KOPT-K1 (cell line): Measurements from ENCODE around the gene MPDZ.

ENCODE experiments used
- H3K27ac ChIP-seq: fragments of 200-600 bp; sonication (generic); 2 replicates; pipeline ENCODE4 v1.5.1; 2016; ENCODE audit warnings: antibody characterized with exemption, mild to moderate bottlenecking, low read depth, low read length; ENCODE audit not compliant: poor library complexity, severe bottlenecking
- H3K36me3 ChIP-seq: fragments of 200-600 bp; sonication (generic); 2 replicates; pipeline ENCODE4 v1.5.1; 2017; ENCODE audit warnings: antibody characterized with exemption, mild to moderate bottlenecking, low read length, moderate library complexity; ENCODE audit not compliant: insufficient read depth
- H3K9me3 ChIP-seq: fragments of 200-600 bp; sonication (generic); 2 replicates; pipeline ENCODE4 v1.5.1; 2017; ENCODE audit warnings: antibody characterized with exemption, low read length, mild to moderate bottlenecking; ENCODE audit not compliant: insufficient read depth, poor library complexity, severe bottlenecking

The MPDZ gene

GRCh38 chr9:13113751-13114150, 165.7 kb downstream of the MPDZ start:
- Histone ChIP-seq H3K9me3 (no peaks in the 10 kb centered on the region), H3K36me3 (no peaks in the 10 kb centered on the region), H3K27ac (no peak overlapping the region)

GRCh38 chr9:13113216-13113615, 166.3 kb downstream of the MPDZ start:
- Histone ChIP-seq H3K36me3 (no peaks in the 10 kb centered on the region), H3K27ac (no peak overlapping the region), H3K9me3 (no peaks in the 10 kb centered on the region)

- no peaks in the 10 kb centered on the region for H3K9me3 ChIP-seq
- H3K27ac ChIP-seq, result no peak overlapping the region
- H3K36me3 ChIP-seq, result no peaks in the 10 kb centered on the region
Observed at GRCh38 chr9:13111778-13112177, 167.7 kb downstream of the MPDZ start.

- H3K9me3 ChIP-seq, result no peaks in the 10 kb centered on the region
- H3K36me3 ChIP-seq, result no peaks in the 10 kb centered on the region
- H3K27ac ChIP-seq, result no peak overlapping the region
Observed at GRCh38 chr9:13110766-13111417, 168.6 kb downstream of the MPDZ start.

- no peak overlapping the region for H3K27ac ChIP-seq
- H3K36me3 ChIP-seq, result no peaks in the 10 kb centered on the region
- H3K9me3 ChIP-seq, result no peaks in the 10 kb centered on the region
Observed at GRCh38 chr9:13109781-13110180, 169.7 kb downstream of the MPDZ start.

- Histone ChIP-seq H3K27ac (no peak overlapping the region), H3K36me3 (no peaks in the 10 kb centered on the region), H3K9me3 (no peaks in the 10 kb centered on the region)
Observed at GRCh38 chr9:13107008-13107407, 172.5 kb downstream of the MPDZ start.

GRCh38 chr9:13100914-13101572, 178.4 kb downstream of the MPDZ start:
- H3K36me3 ChIP-seq, result no peaks in the 10 kb centered on the region
- H3K9me3 ChIP-seq, result no peaks in the 10 kb centered on the region
- H3K27ac ChIP-seq, result no peak overlapping the region

GRCh38 chr9:13095056-13095455, 184.4 kb downstream of the MPDZ start:
- H3K36me3 ChIP-seq, result no peaks in the 10 kb centered on the region
- H3K27ac ChIP-seq, result no peak overlapping the region
- no peaks in the 10 kb centered on the region for H3K9me3 ChIP-seq

- no peaks in the 10 kb centered on the region for H3K9me3 ChIP-seq
- H3K36me3 ChIP-seq, result no peaks in the 10 kb centered on the region
- no peak overlapping the region for H3K27ac ChIP-seq
Observed at GRCh38 chr9:13090628-13091027, 188.9 kb downstream of the MPDZ start.

GRCh38 chr9:13089666-13090065, 189.8 kb downstream of the MPDZ start:
- no peaks in the 10 kb centered on the region for H3K36me3 ChIP-seq
- no peak overlapping the region for H3K27ac ChIP-seq
- H3K9me3 ChIP-seq, result no peaks in the 10 kb centered on the region

- Histone ChIP-seq H3K27ac (no peak overlapping the region), H3K9me3 (no peaks in the 10 kb centered on the region), H3K36me3 (no peaks in the 10 kb centered on the region)
Observed at GRCh38 chr9:13088720-13089427, 190.6 kb downstream of the MPDZ start.

GRCh38 chr9:13083963-13084528, 195.4 kb downstream of the MPDZ start:
- no peaks in the 10 kb centered on the region for H3K9me3 ChIP-seq
- H3K36me3 ChIP-seq, result no peaks in the 10 kb centered on the region
- no peak overlapping the region for H3K27ac ChIP-seq

GRCh38 chr9:13083366-13083765, 196.1 kb downstream of the MPDZ start:
- Histone ChIP-seq H3K36me3 (no peaks in the 10 kb centered on the region), H3K27ac (no peak overlapping the region), H3K9me3 (no peaks in the 10 kb centered on the region)

GRCh38 chr9:13082796-13083195, 196.7 kb downstream of the MPDZ start:
- Histone ChIP-seq H3K9me3 (no peaks in the 10 kb centered on the region), H3K36me3 (no peaks in the 10 kb centered on the region), H3K27ac (no peak overlapping the region)

GRCh38 chr9:13078164-13078563, 201.3 kb downstream of the MPDZ start:
- no peaks in the 10 kb centered on the region for H3K36me3 ChIP-seq
- no peaks in the 10 kb centered on the region for H3K9me3 ChIP-seq
- H3K27ac ChIP-seq, result no peak overlapping the region
